Eye (tissue), 1 donor: ENCODE results near the gene EMCN.
"Not testable (repeated sequence)": the region's sequence is repeated elsewhere in the genome, so short reads cannot be mapped to it uniquely, and the experiment has no call there.

ENCODE experiments used
- DNase-seq: peaks from one replicate; pipeline ENCODE4 v3.0.0-alpha.2; 2015

The EMCN gene

GRCh38 chr4:100517864-100518341 is at the start of gene EMCN:
Gene EMCN, minus strand, starts transcription at chr4:100518022. Its CDS starts 108 bp downstream, at chr4:100517914.
- DNase-seq = peak; percentile 36

GRCh38 chr4:100566396-100566795 is 48.6 kb upstream of the EMCN start:
- no peak for DNase-seq

GRCh38 chr4:100557306-100557705 is 39.5 kb upstream of the EMCN start:
- no peak for DNase-seq

GRCh38 chr4:100555611-100556337 is 38.0 kb upstream of the EMCN start:
- DNase-seq = peak; percentile 15

GRCh38 chr4:100548200-100548560 is 30.4 kb upstream of the EMCN start:
- DNase-seq = no peak

GRCh38 chr4:100547541-100548199 is 29.8 kb upstream of the EMCN start:
- DNase-seq = no peak

- no peak for DNase-seq
These were observed 27.6 kb upstream of the EMCN start for GRCh38 chr4:100545427-100545826.

- DNase-seq = no peak
These were observed 22.3 kb upstream of the EMCN start for GRCh38 chr4:100540131-100540530.

GRCh38 chr4:100539706-100540105 is 21.9 kb upstream of the EMCN start:
- DNase-seq = no peak

- DNase-seq = no peak
These were observed 15.9 kb upstream of the EMCN start for GRCh38 chr4:100533741-100534140.

GRCh38 chr4:100530161-100530560 is 12.3 kb upstream of the EMCN start:
- not testable (repeated sequence) for DNase-seq

- no peak for DNase-seq
These were observed 7.9 kb upstream of the EMCN start for GRCh38 chr4:100525686-100526085.

- DNase-seq = no peak
These were observed 1.4 kb upstream of the EMCN start for GRCh38 chr4:100519205-100519604.

- DNase-seq = no peak
These were observed 1.6 kb downstream of the EMCN start for GRCh38 chr4:100516225-100516624.

GRCh38 chr4:100511896-100512295 is 5.9 kb downstream of the EMCN start:
- no peak for DNase-seq

GRCh38 chr4:100510551-100510950 is 7.3 kb downstream of the EMCN start:
- no peak for DNase-seq

- DNase-seq = no peak
These were observed 8.4 kb downstream of the EMCN start for GRCh38 chr4:100509386-100509785.

- no peak for DNase-seq
These were observed 9.1 kb downstream of the EMCN start for GRCh38 chr4:100508691-100509090.

GRCh38 chr4:100504086-100504874 is 13.5 kb downstream of the EMCN start:
- no peak for DNase-seq

GRCh38 chr4:100497791-100498190 is 20.0 kb downstream of the EMCN start:
- DNase-seq = no peak

- DNase-seq = no peak
These were observed 22.7 kb downstream of the EMCN start for GRCh38 chr4:100495074-100495473.

- DNase-seq = no peak
These were observed 23.7 kb downstream of the EMCN start for GRCh38 chr4:100494166-100494565.

GRCh38 chr4:100493756-100494155 is 24.1 kb downstream of the EMCN start:
- DNase-seq = no peak

GRCh38 chr4:100492129-100492528 is 25.7 kb downstream of the EMCN start:
- no peak for DNase-seq
